GM13977 (cell line): ENCODE data around the gene DCAF15.

ENCODE experiments used
- DNase-seq: peaks from one replicate; pipeline ENCODE4 v3.0.0; 2012; ENCODE audit warnings: low spot score
- in situ Hi-C: fragments of 300-500 bp; cut with MboI; formaldehyde crosslinking; loops from one replicate; pipeline ENCODE4 v1.12.0; 2022; ENCODE audit warnings: low sequenced_read_pairs, low pct_unique_long_range_greater_than_20kb, mixed read lengths, inconsistent platforms; ENCODE audit not compliant: unreplicated experiment
- TF ChIP-seq, protein P1 (sequence below): IDR thresholded peaks from 2 replicates; pipeline ENCODE4 v1.5.1; 2012; ENCODE audit warnings: mild to moderate bottlenecking, control low read depth; ENCODE audit not compliant: insufficient read depth; ENCODE audit errors: extremely low read depth, missing control alignments

DCAF15 gene

GRCh38 chr19:13930402-13930801 lies 21.9 kb upstream of the DCAF15 start:
- in situ Hi-C loops: no loop called here
- TF ChIP-seq, protein P1, sequence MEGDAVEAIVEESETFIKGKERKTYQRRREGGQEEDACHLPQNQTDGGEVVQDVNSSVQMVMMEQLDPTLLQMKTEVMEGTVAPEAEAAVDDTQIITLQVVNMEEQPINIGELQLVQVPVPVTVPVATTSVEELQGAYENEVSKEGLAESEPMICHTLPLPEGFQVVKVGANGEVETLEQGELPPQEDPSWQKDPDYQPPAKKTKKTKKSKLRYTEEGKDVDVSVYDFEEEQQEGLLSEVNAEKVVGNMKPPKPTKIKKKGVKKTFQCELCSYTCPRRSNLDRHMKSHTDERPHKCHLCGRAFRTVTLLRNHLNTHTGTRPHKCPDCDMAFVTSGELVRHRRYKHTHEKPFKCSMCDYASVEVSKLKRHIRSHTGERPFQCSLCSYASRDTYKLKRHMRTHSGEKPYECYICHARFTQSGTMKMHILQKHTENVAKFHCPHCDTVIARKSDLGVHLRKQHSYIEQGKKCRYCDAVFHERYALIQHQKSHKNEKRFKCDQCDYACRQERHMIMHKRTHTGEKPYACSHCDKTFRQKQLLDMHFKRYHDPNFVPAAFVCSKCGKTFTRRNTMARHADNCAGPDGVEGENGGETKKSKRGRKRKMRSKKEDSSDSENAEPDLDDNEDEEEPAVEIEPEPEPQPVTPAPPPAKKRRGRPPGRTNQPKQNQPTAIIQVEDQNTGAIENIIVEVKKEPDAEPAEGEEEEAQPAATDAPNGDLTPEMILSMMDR: no peak
- no peak for DNase-seq

- TF ChIP-seq, protein P1: no peak
- in situ Hi-C loops: no loop called here
- DNase-seq: no peak
Measured at GRCh38 chr19:13931391-13932148, 20.7 kb upstream of the DCAF15 start.

DNA sequence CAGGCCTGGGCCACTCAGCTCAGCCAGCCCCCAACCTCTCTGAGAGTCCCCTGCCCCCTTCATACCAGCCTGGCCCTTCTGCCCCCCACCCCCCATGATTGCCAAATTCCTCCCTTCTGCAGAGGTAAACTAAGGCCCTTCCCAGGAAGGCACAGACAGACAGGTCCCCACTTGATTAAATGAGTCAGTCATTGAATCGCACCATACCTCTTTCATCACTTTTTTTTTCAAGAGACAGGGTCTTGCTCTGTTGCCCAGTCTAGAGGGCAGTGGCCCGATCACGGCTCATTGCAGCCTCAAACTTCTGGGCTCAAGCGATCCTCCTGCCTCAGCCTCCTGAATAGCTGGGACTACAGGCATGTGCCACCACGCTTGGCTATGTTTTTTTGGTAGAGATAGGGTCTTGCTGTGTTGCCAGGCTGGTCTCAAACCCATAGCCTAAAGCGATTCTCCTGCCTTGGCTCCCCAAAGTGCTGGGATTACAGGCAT lies 20.1 kb upstream of the DCAF15 start:
- TF ChIP-seq, protein P1: no peak
- DNase-seq: no peak
- in situ Hi-C loops: no loop called here

DNA sequence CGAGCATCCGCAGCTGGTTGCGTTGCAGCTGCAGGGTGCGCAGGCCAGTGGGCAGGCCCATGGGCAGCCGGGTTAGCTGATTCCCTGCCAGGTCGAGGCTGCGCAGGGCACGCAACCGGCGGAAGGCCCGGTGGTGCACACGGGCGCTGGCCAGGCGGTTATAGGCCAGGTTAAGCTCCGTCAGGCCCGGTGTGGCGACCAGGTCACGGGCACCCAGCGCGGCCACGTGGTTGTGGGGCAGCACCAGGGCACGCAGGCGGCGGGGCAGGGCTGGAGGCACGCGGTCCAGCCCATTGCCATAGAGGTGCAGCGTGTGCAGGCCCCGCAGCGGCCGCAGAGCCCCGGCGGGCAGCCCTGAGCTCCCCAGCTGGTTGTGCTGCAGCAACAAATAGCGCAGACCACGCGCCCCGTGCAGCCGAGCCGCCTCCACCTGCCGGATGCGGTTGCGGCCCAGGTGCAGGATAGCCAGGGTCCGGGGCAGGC lies 19.4 kb upstream of the DCAF15 start:
- TF ChIP-seq, protein P1: no peak
- DNase-seq: no peak
- in situ Hi-C loops: no loop called here

- TF ChIP-seq, protein P1: no peak
- no peak for DNase-seq
- in situ Hi-C loops: no loop called here
Measured at GRCh38 chr19:13934785-13935109, 17.6 kb upstream of the DCAF15 start.

GRCh38 chr19:13935765-13936510 lies 16.4 kb upstream of the DCAF15 start:
- no peak for DNase-seq
- in situ Hi-C loops: no loop called here
- TF ChIP-seq, protein P1: no peak
